T-helper 2 cell (primary cell): Measurements from ENCODE around the gene BAHD1.
A peak's percentile ranks its signal among the peaks of the same experiment; 100 is the strongest.

Source experiments
- DNase-seq, 5 experiments: peaks; one replicate each; pipeline versions ENCODE4 v3.0.0 to v3.0.0-alpha.2; 2012 to 2022

BAHD1 gene

DNA sequence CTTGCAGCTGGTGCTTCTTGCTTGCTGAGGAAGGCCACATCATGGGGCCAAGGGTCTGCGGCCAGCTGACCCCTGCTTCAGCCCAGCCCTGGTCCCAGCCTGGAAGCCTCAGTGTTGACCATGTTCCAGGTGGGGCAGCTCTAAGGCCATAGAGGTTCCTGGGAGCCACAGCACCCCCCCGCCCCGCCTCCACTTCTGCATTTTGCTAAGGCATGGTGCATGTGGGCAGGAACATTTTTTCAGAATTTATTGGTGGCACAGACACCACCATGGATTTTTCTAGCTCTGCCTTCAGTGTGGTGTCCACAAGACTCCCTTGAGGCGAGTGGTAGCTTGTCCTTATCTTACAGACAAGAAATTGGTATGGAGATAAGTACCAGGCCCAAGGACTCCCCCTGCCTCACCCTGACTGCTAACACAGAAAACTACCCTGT, 28.2 kb downstream of the BAHD1 start:
- no peak for DNase-seq

GRCh38 chr15:40469776-40470390, 29.1 kb downstream of the BAHD1 start:
- DNase-seq = no peak

DNA sequence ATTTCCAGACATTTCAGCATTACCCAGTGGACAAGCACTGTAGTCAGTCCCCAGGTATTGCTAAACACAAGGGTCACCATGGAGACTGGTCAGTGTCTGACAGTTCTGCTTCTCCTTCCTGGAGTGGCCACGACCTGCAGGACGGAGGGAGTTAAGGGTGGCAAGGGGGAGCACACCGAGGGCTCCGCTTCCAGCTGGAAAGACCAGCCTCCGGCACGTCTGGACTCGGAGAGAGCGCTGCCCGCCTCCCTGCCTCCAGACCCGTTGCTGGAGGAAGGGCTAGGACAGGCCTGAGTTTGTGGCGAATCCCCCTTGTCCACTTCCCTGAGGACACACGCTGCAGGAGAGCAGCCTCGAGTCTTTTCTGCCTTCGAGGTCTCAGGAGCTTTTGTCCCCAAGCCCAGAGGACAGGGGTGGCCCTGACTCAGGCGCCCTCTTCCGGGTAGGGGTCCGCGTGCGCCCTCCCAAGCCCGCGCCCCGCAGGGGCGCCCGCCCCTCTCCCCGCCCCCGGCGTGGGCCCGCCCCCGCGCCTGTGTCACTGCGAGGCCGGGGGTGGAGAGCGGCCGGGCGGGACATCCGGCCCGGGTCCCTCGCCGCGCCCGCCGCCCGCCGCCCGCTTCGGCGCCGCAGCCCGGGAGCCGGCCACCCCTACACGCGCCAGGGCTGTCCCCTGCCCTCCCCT, 29.8 kb downstream of the BAHD1 start, which contains the start of gene CHST14:
Gene CHST14 (plus strand): TSS at position 562 of the 682 bp plus-strand sequence. CDS start 230 bp downstream, outside the sequence.
- peak; percentile 19 to 76 (median 47) for DNase-seq

- DNase-seq = peak in 3 of 5 experiments; percentile 6 to 57 (median 14)
Observed at GRCh38 chr15:40471105-40471807, 30.5 kb downstream of the BAHD1 start.

DNA sequence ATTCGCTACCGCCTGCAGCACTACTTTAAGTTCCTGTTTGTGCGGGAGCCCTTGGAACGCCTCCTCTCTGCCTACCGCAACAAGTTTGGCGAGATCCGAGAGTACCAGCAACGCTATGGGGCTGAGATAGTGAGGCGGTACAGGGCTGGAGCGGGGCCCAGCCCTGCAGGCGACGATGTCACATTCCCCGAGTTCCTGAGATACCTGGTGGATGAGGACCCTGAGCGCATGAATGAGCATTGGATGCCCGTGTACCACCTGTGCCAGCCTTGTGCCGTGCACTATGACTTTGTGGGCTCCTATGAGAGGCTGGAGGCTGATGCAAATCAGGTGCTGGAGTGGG, 31.0 kb downstream of the BAHD1 start:
- no peak for DNase-seq

GRCh38 chr15:40472171-40472727, 31.5 kb downstream of the BAHD1 start:
- DNase-seq = no peak

DNA sequence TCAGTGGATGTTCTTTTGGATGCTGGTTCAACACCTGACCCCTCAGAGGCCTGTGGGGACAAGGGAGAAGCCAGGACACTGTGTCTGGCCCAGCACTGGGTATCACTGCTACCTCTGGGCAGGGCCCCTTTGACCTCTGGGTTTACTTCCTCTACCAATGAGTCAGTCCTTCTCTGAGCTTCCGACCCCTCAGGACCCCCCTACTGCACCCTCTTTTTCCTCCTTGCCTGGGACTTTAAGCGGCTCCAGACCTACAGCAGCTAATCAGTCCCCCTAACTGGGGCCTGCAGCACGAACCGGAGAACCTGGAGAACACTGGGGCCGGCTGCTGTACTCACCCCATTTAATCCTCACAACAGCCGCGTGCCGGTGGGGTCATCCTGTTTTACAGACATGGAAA, 33.8 kb downstream of the BAHD1 start:
- no peak for DNase-seq

DNA sequence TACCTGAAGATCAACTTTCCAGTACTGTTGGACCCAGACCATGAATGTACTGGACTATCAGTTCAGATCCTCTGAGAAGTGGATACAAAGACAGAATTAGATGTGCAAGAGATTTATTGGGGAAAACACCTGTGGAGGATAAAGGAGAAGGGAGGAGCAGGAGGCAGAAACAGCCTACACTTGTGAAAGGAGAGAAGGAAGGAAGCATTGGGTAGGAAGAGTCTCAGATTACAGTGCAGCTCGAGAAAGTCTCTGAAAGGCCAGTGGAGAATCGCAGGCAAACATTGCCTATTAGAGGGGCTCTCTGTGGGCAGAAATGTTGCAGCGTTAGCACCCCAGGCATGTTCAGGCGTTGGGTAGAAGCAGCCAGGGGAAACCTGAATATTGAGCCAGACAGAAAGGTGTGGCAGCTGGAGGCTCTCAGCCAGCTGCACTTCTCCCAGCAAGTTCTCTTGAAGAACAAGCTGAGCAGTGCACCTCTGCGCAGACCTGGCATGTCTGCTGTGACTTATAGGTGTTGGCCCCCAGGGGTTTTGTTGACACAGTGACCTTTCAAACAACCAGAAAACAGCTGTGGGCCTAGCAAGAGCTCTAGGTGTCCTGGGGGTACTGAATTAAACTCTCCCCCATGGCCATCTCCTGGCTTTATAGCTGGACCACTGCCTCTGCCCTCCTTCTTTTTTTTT, 37.0 kb downstream of the BAHD1 start:
- DNase-seq = no peak

DNA sequence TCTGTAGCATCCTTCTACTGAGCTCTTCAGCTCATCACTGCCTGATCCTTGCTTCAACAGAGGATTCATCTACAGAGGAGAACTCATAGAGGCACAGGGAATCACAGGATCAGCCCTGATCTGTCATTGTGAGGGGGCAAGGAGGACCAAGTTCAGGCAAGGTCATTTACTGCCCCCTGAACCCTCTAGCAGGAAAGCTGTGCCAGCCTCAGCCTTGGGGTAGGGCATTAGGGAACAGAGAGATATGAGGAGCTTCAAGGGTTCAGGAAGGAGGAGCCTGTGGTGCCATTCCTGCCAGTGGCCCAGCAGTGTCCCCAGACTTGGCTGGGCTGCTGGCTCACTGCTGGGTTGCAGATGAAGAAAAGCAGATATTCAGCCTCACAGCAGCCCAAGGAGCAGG, 38.3 kb downstream of the BAHD1 start:
- DNase-seq = no peak

DNA sequence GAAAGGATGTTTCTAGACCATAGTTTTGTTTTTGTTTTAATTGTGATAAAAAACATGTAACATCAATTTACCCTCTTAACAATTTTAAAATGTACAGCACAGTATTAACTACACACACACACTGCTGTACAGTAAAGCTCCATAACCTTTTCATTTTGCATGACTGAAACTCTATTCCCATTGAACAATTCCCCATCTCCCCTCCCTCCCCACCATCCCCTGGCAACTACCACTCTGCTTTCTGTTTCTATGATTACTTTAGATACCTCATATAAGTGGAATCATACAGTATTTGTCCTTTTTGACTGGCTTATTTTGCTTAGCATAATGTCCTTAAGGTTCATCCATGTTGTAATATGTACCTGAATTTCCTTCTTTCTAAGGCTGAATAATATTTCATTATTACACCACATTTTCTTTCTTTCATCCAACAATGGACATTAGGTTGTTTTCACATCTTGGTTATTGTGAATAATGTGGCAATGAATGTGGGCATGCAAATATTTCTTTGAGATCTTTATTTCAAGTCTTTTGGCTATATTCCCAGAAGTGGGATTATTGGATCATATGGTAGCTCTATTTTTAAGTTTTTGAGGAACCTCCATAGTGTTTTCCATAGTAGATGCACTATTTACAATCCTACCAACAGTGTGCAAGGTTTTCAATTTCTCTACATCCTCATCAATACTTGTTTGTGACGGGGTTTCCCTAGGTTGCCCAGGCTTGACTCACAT, 40.8 kb downstream of the BAHD1 start:
- no peak for DNase-seq

- DNase-seq = no peak
Observed at GRCh38 chr15:40483919-40484318, 43.2 kb downstream of the BAHD1 start.

GRCh38 chr15:40486066-40486770, 45.5 kb downstream of the BAHD1 start:
- DNase-seq = no peak

DNA sequence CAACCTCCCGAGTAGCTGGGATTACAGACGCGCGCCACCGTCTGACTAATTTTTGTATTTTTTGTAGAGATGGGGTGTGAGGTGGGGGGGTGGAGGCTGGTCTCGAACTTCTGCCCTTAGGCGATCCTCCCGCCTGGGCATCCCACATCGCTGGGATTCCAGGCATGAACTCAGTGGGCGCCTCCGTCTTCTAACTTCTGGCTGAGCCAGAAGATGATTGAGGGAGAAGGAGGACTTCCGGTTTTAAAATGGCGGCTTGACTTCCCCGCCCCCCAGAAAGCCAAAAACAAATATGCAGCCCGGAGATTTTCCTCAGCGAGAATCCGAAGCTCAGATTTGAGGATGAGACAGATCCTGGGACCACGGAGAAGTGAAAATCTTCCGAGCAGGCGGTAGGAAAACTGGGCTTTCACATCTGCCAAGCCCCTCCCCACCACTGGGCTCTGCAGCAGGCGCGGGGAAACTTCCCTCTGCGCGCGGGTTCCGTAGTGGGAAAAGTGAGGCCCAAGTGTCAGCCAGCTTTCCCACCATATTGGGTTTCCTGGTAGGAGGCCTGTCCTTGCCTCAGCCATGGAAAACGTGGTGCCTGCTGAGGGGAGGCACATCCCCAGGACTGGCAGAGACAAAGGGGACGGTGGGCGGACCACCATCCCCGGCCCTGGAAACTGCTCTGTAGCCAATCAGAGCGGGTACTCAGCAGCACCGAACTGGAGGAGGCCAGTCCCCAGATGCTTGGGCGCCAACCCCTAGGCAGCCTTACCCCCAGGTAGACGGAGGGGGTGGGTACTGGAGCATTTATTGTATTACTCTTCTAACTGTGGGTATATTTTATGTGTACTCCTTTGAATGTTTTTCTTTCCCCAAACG, 47.3 kb downstream of the BAHD1 start:
- no peak for DNase-seq

DNA sequence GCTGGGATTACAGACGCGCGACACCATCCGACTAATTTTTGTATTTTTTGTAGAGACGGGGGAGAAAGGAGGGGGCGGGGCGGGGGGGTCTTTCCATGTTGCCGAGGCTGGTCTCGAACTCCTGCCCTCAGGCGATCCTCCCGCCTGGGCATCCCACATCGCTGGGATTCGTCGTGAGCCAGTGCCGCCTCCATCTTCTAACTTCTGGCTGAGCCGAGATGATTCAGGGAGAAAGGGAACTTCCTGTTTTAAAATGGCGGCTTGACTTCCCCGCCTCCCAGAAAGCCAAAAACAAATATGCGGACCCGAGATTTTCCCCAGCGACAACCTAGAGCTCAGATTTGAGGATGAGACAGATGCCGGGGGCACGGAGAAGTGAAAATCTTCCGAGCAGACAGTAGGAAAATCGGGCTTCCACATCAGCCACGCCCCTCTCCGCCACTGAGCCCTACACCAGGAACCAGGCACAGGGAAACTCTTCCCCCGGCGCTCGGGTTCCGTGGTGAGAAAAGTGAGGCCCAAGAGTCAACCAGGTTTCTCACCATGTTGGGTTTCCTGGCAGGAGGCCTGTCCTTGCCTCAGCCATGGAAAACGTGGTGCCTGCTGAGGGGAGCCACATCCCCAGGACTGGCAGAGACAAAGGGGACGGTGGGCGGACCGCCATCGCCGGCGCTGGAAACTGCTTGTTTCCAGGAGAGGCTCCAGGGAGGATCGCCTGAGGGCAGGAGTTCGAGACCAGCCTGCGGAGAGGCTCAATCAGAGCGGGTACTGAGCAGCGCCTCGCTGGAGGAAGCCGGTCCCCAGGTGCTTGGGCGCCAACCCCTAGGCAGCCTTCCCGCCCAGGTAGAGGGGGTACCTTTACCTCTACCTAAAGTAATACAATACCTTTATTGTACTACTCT, 48.8 kb downstream of the BAHD1 start:
- no peak for DNase-seq

- peak in 3 of 5 experiments; percentile 21 to 78 (median 45) for DNase-seq
Observed at GRCh38 chr15:40493089-40493840, 52.5 kb downstream of the BAHD1 start.

- DNase-seq = no peak
Observed at GRCh38 chr15:40495516-40495915, 54.8 kb downstream of the BAHD1 start.

- no peak for DNase-seq
Observed at GRCh38 chr15:40498418-40498817, 57.7 kb downstream of the BAHD1 start.

- DNase-seq = no peak
Observed at GRCh38 chr15:40498891-40499290, 58.1 kb downstream of the BAHD1 start.

- DNase-seq = no peak
Observed at GRCh38 chr15:40499931-40500330, 59.2 kb downstream of the BAHD1 start.
